GM19035 (cell line): ENCODE data around the gene CHRNA3.
"Not testable (repeated sequence)": the region's sequence is repeated elsewhere in the genome, so short reads cannot be mapped to it uniquely, and the experiment has no call there.

Source experiments
- ATAC-seq: cut with Tn5 transposase; IDR thresholded peaks from one replicate; pipeline ENCODE4 v1.9.1; 2021; ENCODE audit not compliant: unreplicated experiment

The CHRNA3 gene

DNA sequence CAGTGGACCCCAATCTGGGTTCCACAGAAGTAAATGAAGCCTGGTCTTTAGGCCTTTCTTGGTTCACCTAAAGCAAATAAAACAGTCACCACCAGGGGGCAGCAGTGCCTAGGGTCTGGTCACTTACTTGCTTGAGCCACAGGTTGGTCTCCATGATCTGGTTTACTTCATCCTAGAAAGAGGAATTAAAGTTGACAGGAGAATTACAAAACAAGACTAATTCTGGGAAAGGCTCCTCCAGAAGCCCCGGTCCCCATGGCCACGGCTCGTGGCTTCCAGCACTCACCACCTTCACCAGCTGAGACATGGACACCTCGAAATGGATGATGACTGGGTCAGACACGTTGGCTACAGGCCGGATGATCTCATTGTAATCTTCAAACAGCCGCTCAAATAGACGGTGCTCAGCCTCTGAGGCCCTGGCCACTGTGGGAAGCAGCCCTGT is 2.3 kb downstream of the CHRNA3 start:
- ATAC-seq: no peak

DNA sequence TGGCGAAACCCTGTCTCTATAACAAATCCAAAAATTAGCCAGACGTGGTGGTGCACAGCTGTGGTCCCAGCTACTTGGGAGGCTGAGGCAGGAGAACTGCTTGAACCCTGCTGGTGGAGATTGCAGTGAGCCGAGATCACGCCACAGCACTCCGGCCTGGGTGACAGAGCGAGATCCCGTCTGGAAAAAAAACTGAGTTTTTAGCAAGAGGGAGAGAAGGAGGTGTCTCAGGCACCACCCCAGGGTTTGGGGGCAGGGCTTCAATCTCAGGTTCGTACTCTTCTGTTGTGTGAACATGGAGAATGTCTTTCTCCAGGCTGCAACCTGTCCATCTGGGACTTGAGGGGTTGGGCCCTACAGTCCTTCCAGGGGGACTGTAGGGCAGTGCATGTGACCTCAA is 2.7 kb downstream of the CHRNA3 start:
- ATAC-seq: no peak

DNA sequence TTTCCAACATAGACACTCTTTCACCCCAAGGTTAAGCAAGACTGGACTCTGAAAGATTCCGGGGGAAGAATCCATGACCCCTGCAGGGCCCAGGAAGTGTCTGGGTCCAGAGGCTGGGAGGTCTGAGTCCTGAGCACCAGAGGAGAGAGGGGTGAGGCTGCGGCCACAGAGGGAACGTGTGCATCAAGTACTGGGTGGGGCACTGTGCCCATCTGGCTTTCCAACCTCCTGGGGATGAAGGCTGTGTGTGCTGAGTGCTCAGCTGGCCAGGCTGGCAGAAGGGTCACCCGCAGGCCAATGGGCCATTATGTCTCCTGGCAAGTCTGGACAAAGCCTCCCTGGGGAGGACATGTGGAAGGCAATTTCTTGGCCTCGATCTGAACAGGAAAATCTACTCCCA is 3.3 kb downstream of the CHRNA3 start:
- ATAC-seq: no peak

DNA sequence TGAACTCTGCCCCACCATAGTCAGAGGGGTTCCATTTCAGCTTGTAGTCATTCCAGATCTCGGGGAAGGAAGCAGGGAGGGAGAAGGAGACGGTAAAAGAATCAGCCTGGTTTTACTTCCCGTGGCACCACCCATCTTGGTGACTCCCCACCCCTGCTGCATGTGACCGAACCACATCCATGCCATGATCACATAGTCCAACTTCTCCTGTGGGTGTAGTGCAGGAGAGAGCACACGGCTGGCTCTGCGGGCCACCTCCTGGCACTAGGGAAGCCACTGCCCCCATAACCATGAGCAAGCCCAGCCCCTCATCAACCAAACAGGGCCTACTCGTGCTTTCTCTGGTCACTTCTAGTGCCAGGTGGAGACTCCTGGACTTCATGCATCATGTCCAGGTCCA is 3.7 kb downstream of the CHRNA3 start:
- no peak for ATAC-seq

DNA sequence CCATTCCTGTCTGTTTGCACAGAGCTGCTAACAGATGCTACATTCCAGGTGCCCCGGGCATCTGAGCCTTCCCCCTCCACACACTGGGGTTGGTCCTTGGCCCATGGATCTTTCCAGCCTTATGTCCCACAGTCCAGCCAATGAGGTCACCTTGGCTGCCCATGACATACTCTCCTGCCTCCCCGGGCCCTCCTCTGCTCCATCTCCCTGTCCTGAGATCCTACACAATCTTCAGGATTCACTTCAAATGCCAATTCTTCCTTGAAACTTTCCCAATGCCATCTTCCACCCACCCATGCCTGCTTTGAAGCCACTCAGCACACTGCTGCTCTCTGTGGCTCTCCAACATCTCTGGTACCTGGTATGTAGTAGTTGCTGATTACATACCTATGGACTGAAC is 4.3 kb downstream of the CHRNA3 start:
- no peak for ATAC-seq

DNA sequence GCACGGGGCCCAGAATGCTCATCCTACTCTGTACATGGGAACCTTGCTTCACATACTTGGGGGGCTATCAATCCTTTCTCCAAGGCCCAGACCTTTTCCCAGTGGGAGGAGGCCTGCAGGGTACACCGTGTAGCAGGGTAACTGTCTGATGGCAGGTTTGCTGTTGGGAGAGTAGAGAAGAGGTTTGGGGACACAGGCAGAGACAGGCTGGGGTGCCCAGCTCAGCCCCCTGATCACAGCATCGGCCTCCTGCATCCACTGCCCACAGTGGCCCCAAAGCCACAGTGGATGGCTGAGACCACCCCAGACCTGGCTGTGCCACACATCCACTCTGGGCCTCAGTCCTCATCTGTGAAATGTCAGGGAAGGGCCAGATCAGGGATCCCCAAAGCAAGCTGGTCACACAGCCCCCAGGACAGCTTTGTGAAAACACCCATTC is 5.6 kb downstream of the CHRNA3 start:
- ATAC-seq: no peak

DNA sequence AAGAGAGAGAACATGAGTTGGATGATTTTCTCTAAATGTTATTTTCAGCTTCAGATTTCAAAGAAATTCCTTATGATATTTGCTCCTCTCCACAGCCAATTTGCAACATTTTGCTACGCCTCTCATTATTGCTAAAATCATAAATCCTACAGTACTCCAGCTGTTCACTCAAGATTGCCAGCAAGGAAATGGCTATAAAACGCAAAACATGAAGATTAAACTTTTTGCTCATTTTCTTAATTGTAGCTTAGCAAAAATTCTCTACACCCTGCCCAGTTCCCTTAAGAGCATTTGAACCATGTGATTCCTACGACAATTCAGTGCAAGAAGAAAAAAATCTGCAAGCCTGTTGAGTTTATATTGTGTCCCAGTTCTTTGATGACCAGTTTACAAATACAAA is 6.8 kb downstream of the CHRNA3 start:
- ATAC-seq: no peak

DNA sequence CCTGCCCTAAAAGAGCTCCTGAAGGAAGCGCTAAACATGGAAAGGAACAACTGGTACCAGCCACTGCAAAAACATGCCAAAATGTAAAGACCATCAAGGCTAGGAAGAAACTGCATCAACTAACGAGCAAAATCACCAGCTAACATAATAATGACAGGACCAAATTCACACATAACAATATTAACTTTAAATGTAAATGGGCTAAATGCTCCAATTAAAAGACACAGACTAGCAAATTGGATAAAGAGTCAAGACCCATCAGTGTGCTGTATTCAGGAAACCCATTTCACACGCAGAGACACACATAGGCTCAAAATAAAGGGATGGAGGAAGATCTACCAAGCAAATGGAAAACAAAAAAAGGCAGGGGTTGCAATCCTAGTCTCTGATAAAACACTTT is 11.2 kb downstream of the CHRNA3 start:
- not testable (repeated sequence) for ATAC-seq

DNA sequence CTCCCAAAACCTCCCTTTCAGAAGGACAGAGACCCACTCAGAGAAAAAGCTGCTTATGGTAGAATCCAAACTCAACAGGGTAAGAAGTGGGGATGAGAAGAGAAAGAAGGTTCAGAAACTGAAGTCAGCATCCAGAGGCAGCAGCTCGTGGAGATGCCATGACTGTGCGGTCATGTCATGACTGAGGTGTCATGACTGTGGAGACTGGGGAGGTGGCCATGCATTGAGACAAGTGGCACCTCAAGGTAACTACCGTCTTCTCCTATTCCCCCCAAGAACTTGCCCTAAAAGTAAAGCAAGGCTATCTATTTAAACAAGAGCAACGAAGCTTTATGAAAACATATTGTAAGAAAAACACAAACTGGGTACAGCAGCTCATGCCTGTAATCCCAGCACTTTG is 15.1 kb downstream of the CHRNA3 start:
- ATAC-seq: no peak

DNA sequence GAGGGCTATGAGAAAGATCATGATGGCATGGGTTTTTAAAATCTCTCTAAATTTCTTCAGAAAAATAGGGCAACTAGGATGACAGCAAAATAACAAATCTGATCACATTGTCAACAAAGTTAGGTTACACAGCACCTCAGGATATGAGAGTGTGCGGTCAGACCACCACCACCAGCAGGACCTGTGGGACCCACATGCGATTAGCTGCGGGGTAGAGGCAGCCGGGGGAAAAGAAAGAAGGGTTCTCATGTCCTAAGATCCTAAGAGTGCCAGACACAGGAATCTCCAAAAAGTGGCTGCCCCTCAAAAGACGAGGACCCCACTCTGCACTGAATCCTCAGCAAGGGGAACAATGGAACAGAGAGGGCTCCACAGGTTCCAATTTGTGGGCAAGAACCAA is 15.6 kb downstream of the CHRNA3 start:
- ATAC-seq: no peak

DNA sequence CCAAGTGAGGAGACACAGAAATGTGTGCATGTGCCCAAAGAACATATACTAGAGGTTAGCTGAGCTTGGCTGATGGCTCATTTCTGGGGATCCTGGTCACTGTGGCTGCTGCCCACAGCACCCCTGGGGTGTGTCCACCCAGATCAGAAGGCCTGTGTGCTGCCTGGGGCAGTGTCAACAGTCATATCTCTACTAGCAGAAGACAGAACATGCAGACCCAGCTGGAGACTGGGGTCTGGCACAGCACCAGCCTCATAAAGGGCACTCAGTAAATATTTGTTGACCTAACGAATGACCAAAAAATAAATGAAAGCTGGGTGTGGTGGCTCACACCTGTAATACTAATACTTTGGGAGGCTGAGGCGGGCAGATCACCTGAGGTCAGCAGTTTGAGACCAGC is 16.4 kb downstream of the CHRNA3 start:
- ATAC-seq: no peak

DNA sequence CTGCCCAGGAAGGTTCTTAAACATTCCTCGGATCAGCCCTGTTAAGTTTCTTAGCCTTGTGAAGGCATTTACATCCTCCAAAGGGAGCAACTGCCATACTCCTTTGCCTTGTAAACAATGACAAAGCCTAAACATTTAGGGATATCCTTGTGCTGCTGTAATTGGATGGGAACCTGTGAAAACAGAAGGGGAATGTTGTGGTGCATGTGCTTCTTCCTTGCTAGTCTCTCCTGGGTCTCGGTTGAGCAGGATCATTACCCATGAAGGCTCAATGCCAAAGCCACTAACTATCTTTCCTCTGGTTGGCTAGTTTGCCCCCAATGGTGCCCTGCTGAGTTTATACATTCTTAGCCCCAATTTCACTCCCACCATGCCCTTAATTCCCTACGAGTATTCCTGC is 17.3 kb downstream of the CHRNA3 start:
- ATAC-seq: no peak

DNA sequence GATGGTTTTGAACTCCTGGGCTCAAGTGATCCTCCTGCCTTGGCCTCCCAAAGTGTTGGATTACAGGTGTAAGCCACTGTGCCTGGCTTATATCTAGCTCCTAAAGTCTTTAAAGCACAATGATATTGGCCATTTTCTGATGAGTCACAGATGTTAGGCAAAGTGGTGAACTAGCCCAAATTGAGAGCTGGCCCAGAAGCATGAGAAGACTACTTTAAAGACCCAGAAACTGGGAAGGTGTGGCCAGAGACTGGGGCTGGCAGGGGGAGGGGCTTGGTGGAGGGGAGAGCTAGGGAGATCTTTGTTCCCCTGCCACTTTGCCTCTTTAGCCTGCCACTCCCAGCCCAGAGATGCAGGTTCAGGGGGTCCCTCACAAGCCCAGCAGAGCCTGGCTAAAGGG is 21.6 kb downstream of the CHRNA3 start:
- no peak for ATAC-seq

DNA sequence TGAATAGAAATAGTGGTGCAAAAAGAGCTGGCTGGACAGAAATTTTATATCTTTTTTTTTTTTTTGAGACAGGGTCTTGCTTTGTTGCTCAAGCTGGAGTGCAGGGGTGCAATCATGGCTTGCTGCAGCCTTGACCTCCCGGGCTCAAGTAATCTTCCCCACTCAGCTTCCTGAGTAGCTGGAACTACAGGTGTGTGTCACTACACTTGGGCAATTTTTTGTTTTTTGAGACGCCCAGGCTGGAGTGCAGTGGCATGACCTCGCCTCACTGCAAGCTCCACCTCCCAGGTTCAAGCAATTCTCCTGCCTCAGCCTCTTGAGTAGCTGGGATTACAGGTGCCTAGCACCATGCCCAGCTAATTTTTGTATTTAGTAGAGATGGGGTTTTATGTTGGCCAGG is 22.4 kb downstream of the CHRNA3 start:
- no peak for ATAC-seq

DNA sequence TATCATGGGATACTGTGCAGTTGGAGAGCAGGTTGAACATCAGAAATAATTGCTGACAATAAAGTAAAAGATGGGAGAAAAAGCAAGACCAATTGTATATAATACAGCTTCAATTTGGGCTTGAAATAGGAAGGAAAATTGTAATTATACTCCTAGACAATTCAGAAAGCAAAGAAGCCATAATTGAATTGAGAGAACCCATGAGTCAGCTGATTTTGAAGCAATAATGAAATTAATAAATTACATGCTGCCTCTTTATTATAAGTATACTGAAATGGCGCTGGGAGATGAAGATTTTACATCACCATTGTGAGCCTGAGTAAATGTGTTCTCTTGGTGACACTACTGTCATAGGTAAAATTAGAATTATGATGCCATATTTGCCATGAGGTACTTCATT is 23.2 kb downstream of the CHRNA3 start:
- no peak for ATAC-seq

DNA sequence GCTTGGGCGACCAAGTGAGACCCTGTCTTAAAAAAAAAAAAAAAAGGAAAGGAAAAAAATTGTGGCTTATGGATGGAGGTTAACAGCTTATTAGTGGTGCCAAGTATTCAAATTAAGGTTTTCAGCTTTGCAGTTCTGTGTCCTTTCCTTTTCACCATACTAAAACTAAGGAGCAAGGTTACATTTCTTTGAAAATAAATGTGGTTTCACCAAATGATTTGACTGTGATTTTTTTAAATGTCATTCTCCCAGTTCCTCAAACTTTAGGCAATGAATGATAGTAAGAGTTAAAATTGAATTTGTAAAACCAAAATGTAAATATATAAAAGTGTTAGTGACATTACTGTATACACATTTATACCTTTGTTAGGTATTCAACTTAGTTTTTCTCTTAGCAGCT is 45.9 kb downstream of the CHRNA3 start:
- no peak for ATAC-seq

DNA sequence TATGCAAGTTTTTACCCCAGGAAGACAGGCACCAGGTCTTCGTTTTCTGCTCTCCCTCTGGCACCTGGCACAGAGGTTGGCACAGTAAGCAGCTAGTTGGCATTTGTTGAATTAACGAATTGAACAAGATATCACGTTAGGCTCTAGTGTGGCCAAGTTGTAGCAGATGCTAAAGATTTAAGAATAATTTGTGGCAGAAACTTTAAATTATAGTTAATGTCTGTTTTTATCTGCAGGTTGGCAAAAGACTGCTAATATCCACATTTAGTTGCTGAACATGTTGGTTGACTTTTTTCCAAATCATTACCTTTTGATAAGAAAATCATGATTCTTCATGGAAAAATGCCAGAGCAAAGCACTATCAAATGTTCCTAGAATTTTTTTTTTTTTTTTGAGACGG is 47.4 kb downstream of the CHRNA3 start:
- ATAC-seq: no peak

DNA sequence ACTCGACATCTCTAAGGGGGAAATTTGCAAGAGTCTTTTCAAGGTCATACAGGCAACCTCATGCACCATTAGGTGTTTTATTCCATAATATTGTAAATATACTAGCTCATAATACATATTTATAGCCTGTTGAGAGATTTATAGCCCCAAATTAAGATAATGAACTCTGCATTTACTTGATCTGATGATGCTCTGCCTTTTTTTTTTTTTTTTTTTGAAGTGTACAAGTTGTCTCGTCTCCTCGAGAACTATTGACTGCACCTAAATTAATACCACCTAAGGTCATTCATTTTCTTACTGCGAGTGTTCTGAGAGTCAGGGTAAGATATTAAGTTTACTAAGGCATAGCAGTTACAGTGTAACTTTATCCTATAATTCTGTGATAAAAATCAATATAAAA is 49.4 kb downstream of the CHRNA3 start:
- ATAC-seq: no peak

DNA sequence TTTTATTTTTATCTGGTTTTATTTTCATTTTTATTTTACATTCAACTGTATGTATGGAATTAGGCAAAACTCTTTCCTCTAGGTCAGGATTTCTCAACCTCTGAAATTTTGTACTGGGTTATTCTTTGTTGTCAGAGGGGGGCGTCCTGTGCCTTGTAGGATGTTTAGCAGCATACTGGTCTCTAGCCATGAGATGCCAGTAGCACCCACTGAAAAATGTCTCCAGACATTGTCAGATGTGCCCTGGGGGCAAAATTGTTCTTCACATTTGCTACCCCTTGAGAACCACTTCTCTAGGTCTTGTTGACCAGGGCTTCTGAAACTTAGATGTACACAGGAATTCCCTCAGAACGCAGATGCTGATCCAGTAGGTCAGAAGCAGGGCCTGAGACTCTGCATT is 50.1 kb downstream of the CHRNA3 start:
- no peak for ATAC-seq

DNA sequence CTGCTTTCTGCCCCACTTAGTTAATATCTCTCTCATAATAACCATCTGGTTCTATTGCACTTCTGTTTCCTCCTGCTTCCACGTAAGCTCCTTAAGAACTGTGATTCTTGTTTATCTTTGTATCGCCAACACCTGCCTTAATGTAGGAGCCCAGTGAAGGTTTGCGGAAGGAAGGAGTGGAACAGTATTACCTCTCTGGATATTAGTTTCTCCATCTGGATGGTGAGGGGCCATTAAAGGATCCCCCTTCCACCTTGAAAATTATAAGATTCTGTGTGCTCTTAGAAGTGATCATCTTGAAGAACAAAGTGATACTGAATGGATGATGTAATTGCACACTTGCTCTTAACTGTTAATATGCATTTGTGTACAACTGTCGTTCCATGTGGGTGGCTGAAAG is 53.3 kb downstream of the CHRNA3 start:
- no peak for ATAC-seq

DNA sequence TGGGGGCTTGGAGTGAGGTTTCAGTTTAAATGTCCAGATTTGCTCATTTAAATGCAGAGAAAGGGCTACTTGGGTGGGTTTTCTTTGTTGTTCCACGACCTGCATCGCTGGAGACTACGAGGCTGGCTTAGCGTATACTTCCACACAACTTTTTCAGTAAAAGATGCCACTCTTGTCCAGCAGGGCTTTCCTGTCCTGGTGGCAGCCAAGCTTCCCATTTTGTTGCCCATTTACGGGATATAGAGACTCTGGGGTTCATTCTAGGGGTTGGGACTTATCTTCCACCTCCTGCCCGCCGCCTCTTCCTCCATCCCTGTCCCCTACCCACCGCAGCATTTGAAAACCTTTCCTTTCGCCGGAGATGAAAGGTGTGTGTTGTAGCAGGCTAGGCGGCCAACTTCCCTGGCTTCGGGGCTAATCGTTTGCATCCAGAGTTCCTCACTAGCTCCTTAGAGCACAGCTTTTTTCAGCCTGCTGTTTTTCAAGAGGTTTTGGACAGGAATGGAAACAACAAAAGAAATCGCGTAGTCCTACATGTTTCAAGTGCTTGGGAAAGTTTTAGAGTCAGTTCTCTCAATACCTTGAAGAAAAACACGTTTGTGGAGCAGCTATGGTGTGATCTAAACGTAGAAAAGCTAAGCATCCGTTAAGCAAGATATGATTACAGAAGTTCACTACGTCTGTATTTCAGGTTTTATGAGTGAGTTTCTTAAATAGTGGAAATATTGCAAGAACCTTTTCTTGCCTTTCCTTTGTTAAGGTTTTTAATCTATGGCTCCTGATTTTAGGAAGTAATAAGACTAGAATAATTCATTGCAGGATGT is 54.6 kb downstream of the CHRNA3 start:
- peak; percentile 24 for ATAC-seq

DNA sequence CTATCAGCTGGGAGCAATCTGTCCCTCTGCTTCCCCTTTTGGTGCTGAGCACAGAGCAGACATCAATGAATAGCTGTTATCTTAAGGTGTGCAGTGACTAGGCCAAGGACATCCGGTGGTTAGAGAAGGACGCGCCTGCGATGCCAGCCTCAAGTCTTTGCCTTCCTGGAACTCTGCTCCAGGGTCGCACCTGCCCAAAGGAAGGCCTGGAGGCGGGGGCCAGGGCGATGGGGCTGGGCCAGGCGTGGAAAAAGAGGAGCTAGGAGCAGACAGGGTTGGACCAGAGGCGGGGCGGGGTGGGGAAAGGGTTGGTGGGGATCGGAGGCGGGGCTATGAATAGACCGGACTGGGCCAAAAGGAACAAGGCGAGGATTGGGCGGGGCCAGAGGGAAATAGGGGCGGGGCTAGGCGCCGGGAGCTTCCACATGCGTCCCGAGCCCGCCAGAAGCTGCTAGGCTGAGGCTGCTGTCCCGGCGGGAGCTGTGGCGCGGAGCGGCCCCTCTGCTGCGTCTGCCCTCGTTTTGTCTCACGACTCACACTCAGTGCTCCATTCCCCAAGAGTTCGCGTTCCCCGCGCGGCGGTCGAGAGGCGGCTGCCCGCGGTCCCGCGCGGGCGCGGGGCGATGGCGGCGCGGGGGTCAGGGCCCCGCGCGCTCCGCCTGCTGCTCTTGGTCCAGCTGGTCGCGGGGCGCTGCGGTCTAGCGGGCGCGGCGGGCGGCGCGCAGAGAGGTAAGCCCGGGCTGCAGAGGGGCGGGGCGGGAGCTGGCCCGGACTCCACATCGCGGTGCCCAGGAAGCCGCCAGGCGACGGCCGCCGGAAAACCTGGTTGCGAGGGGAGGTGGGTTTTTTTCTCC is 55.5 kb downstream of the CHRNA3 start, which contains the start of gene CHRNA5:
TSS of gene CHRNA5 (plus strand) at position 424 of the 854 bp plus-strand sequence. CDS start at position 624, 200 bp downstream.
- peak; percentile 62 for ATAC-seq
